ENCODE data around the gene GUCA2A. TPM values are rescaled to one million over a fixed set of nuclear protein-coding genes. Genes with fewer than 3 reads are reported as not detected.
"Not testable (repeated sequence)": the region's sequence is repeated elsewhere in the genome, so short reads cannot be mapped to it uniquely, and the experiment has no call there.

The GUCA2A gene
- total RNA-seq (2014; rRNA removed; shearing (Covaris generic); ENCODE audit: low replicate concordance): not detected in 2 replicates

DNA sequence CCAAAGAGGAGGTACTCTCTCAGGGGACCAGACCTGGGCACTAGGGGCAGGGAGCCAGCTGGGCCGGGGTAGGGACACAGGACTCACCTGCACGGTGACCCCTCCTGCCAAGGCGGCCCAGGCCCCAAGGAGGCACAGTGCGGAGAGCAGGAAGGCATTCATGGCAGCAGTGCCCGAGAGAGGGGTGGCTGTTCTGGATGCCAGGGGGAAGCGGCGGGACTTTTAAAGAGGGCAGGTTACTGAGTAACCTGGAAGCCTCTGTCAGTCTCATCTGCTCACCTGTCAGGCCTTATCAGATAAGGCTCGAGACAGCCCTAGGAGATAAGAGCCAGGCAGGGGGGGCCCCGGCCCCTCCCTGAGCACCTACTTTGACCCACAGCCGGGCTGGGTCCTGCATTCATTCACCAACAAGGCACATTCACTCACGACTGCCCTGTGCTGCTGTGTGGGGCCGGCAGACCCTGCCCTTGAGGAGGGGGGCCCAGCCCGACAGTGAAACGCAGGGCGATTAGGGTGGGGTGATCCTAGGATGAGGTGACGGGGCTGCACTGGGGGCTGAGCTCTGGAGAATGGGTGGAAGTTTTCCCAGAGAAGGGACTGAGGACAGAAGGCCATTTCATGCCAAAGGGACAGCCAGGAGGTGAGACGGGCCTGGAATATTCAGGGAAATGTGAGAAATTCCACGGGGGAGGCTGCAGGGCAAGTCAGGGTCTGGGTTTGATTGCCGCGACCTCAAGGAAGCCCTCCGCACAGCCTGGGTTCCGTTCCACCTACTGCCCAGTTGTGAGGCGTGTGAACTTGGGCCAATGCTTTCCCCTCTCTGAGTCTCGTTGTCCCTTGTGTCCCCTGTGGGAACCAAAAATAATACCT lies at the start of gene GUCA2A:
GUCA2A (minus strand) TSS at position 195 of the 870 bp plus-strand sequence; CDS start at position 162, 33 bp downstream.
- in situ Hi-C loops (cut with HindIII; ENCODE audit: low pct_unique_long_range_greater_than_20kb, low sequenced_read_pairs): no loop called here
- no peak for DNase-seq (ENCODE audit: low read depth)

DNA sequence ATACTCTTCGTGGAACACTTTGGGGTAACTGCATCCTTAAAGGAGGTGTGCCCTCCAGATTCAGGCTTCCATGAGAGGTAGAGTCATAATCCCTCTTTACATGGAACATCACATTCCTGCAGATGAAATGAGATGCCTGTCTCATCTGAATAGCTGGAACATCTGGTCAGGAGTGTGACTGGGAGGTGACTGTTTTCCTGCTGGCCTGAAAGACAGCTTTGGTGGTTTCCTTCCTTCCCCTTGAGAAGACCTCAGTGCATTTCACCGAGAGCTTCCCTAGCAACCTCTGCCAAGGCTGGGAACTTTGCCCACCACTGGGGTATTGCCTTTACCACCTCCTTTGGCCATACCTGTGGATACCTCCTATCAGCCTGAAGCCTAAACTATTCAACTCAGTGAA lies 46.7 kb upstream of the GUCA2A start:
- no peak for DNase-seq (ENCODE audit: low read depth)
- in situ Hi-C loops (cut with HindIII; ENCODE audit: low pct_unique_long_range_greater_than_20kb, low sequenced_read_pairs): no loop called here

DNA sequence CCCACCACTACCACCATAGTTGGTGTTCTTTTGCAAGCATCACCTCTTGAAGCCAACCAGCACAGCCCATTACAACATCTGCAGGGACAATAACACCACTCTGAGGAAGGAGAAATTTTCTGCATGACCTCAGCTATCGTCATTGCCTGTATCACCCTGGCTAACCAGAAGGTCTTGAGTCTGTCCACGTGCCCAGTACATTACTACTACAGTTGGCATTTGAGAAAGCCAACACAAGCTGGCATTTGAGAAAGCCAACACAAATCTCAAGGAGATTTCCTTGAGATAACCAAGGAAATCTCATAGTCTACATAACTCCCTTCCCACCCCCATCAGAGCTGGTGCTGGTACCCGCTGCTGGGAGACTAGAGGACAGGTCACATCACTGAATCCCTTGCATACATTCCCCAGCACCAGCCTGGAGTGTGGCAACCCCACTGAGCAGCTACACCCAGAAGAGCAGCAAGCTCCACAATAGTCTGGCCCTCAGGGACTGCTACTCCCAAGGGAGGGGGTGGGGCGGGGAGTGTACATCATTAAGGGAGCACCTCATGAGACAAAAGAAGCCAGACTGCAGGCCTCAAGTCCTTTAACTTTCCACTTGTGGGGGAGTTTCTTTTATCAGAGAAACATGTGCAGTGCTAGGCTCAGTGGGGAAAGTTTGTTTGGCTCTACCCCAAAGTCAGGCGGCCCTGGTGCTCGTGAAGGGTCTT lies 46.0 kb upstream of the GUCA2A start:
- in situ Hi-C loops (cut with HindIII; ENCODE audit: low pct_unique_long_range_greater_than_20kb, low sequenced_read_pairs): no loop called here

GRCh38 chr1:42209526-42210251 lies 45.1 kb upstream of the GUCA2A start:
- in situ Hi-C loops (cut with HindIII; ENCODE audit: low pct_unique_long_range_greater_than_20kb, low sequenced_read_pairs): no loop called here
- no peak for DNase-seq (ENCODE audit: low read depth)

More for the DNA sequence above, 46.0 kb upstream of the GUCA2A start:
- DNase-seq (ENCODE audit: low read depth): no peak

DNA sequence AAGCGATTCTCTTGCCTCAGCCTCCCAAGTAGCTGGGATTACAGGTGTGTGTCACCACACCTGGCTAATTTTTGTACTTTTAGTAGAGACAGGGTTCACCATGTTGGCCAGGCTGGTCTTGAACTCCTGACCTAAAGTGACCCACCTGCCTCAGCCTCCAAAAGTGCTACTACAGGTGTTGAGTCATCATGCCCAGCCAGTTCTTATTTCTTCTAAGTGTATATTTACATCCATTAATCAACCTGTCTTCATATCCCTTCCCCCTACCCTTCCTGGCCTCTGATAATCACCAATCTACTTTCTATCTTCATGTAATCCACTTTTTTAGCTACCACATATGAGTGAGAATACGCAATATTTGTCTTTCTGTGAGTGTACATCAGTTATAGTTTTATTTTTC lies 42.4 kb upstream of the GUCA2A start:
- DNase-seq (ENCODE audit: low read depth); in situ Hi-C loops (cut with HindIII; ENCODE audit: low pct_unique_long_range_greater_than_20kb, low sequenced_read_pairs): not testable (repeated sequence)

DNA sequence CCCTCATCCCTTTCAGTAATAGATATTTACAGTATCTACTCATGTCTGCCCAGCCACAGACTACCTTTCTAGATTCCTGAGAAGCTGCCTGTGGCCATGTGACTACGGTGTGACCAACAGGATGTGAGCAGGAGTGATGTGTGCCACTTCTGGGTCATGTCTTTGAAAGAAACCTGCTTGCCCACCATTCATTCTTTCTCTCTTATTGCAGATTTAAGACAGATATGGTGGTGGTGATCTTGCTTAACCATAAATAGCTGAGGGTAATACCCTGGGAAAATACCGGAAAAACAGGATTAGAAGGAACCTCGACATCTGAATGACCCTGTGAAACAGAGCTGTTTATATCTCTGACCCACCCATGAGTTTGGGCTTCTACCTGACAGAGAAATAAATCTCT lies 41.6 kb upstream of the GUCA2A start:
- no peak for DNase-seq (ENCODE audit: low read depth)
- in situ Hi-C loops (cut with HindIII; ENCODE audit: low pct_unique_long_range_greater_than_20kb, low sequenced_read_pairs): no loop called here

- in situ Hi-C loops (cut with HindIII; ENCODE audit: low pct_unique_long_range_greater_than_20kb, low sequenced_read_pairs): no loop called here
- DNase-seq (ENCODE audit: low read depth): no peak
Observed at GRCh38 chr1:42201986-42202385, 37.4 kb upstream of the GUCA2A start.

DNA sequence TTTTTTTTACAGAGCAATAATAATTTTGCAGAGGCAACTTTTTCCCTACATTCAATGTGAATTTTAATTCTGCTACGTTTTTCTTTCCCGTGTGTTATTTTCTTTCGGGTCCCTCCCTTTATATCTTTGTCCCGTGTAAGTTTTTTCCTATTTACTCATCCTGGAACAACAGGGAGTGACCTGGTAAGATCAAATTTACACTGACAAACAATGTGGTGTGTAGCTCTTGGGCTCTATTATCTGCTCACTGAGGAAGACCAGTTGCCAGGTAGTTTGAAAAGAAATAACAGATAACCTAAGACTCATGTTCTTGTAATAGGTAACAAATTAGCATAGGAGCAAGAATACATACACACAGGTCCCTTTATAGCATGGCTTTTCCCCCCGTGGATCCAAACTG lies 33.7 kb upstream of the GUCA2A start:
- in situ Hi-C loops (cut with HindIII; ENCODE audit: low pct_unique_long_range_greater_than_20kb, low sequenced_read_pairs): no loop called here
- no peak for DNase-seq (ENCODE audit: low read depth)

DNA sequence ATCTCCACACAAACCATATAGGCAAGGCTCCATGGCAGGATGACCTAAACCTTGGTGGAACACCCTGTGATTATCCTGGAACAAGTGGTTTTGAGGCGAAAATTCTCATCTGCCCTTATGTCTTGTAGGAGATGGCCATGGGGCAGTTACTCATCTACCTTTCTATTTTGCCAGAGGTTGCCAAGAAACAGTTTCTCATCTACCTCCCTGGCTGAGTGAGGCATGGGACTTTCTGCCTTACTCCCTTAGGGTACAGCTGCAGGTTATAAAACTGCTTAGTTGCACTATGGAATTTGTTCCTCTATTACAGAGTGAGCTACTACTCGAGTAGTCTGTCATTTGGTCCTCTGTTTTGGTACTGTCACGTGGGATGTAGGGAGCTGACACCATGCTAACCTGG lies 31.3 kb upstream of the GUCA2A start:
- DNase-seq (ENCODE audit: low read depth): no peak
- in situ Hi-C loops (cut with HindIII; ENCODE audit: low pct_unique_long_range_greater_than_20kb, low sequenced_read_pairs): no loop called here

DNA sequence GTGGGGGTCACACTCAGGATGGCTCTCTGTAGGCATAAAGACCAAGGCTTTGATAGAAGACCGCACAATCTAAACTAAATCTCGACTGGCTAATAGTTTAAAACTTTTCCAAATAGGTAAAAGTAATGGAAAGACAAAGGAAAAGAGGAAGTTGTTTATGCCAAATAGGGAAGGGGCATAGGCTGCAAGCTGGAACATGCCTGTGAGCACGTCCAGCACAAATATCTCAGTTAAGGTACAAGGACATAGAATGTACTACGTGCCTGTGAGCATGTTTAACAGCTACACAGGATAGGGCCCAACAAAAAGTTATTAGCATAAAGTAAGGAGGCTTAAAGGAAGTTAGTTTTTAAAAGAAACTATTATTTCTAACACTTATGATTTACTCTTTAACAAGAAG lies 27.6 kb upstream of the GUCA2A start:
- DNase-seq (ENCODE audit: low read depth): no peak
- in situ Hi-C loops (cut with HindIII; ENCODE audit: low pct_unique_long_range_greater_than_20kb, low sequenced_read_pairs): no loop called here

DNA sequence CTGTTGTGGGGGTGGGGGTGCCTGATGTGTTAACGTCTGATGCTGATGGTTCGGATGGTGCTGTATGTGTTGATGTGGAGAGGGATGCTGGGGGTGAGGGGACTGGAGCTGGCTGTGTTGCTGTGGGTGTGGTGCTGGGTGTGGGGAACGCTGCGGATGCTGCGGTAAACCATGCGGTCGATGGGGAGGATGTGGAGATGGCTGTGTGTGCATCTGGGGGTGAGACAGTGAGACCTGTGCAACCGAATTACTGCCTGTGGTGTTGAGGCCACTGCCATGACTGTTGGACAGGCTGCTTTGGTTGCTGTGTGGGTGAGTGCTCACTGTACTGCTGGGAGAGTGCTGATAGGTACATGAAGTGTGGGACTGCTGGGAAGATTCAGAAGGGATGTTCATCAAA lies 26.8 kb upstream of the GUCA2A start:
- in situ Hi-C loops (cut with HindIII; ENCODE audit: low pct_unique_long_range_greater_than_20kb, low sequenced_read_pairs): no loop called here
- no peak for DNase-seq (ENCODE audit: low read depth)

- in situ Hi-C loops (cut with HindIII; ENCODE audit: low pct_unique_long_range_greater_than_20kb, low sequenced_read_pairs): no loop called here
- DNase-seq (ENCODE audit: low read depth): no peak
Observed at GRCh38 chr1:42189931-42190853, 25.6 kb upstream of the GUCA2A start.

DNA sequence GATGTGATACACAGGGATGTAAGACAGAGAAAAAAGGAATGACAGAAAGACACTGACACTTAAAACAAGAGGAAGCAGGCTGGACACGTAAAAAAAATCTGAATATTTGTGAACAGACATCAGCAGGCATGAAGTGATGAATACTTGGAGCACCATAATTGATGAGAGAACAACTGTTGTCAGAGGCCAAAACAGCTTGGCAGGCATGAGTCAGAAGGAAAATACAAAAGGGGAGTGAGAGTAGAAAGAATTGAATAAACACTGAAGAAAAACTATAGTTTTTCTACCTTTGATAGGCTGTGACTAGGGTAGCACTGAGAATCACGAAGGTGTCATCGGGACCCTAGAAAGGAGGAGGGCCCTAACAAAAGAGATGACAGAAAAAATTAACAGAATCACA lies 21.6 kb upstream of the GUCA2A start:
- DNase-seq (ENCODE audit: low read depth): no peak
- in situ Hi-C loops (cut with HindIII; ENCODE audit: low pct_unique_long_range_greater_than_20kb, low sequenced_read_pairs): no loop called here

GRCh38 chr1:42184616-42185015 lies 20.1 kb upstream of the GUCA2A start:
- DNase-seq (ENCODE audit: low read depth): no peak
- in situ Hi-C loops (cut with HindIII; ENCODE audit: low pct_unique_long_range_greater_than_20kb, low sequenced_read_pairs): no loop called here

- in situ Hi-C loops (cut with HindIII; ENCODE audit: low pct_unique_long_range_greater_than_20kb, low sequenced_read_pairs): no loop called here
- DNase-seq (ENCODE audit: low read depth): no peak
Observed at GRCh38 chr1:42183957-42184268, 19.4 kb upstream of the GUCA2A start.

- in situ Hi-C loops (cut with HindIII; ENCODE audit: low pct_unique_long_range_greater_than_20kb, low sequenced_read_pairs): no loop called here
- DNase-seq (ENCODE audit: low read depth): no peak
Observed at GRCh38 chr1:42183210-42183956, 18.8 kb upstream of the GUCA2A start.

- DNase-seq (ENCODE audit: low read depth): no peak
- in situ Hi-C loops (cut with HindIII; ENCODE audit: low pct_unique_long_range_greater_than_20kb, low sequenced_read_pairs): no loop called here
Observed at GRCh38 chr1:42181687-42182086, 17.1 kb upstream of the GUCA2A start.
